Sciatic nerve (tissue), 2 donors: Measurements from ENCODE around the gene LRP10. TPM values are rescaled to one million over a fixed set of nuclear protein-coding genes. Genes with fewer than 3 reads are reported as not detected.
"Not testable (repeated sequence)": the region's sequence is repeated elsewhere in the genome, so short reads cannot be mapped to it uniquely, and the experiment has no call there.

ENCODE experiments used
- ATAC-seq: fragments of 200-7000 bp; cut with Tn5 transposase; one replicate; pipeline ENCODE4 v1.9.1; 2020; ENCODE audit warnings: mild to moderate bottlenecking, moderate library complexity
- DNase-seq: peaks from one replicate; pipeline ENCODE4 v3.0.0-alpha.2; 2020; ENCODE audit warnings: low spot score
- intact Hi-C: fragments of 100-400 bp; cut with DNase I; formaldehyde crosslinking; loops from one replicate; pipeline ENCODE4 v1.14.2; 2022
- total RNA-seq: library from RNA; stranded (reverse); fragmentation: NEBNext Ultra II Directional; extraction: Animal tissue kit (Norgen Biotek cat#: 25700); gene quantifications from one replicate; pipeline ENCODE4 v1.2.1, GENCODE V29; 2021
- donor health status: DM: no; HTN: no; CAD: no.
- donor health status: DM: no; HTN: no; CAD: no.

The LRP10 gene
- total RNA-seq, 1 donor from 2014 or later = 106 TPM

DNA sequence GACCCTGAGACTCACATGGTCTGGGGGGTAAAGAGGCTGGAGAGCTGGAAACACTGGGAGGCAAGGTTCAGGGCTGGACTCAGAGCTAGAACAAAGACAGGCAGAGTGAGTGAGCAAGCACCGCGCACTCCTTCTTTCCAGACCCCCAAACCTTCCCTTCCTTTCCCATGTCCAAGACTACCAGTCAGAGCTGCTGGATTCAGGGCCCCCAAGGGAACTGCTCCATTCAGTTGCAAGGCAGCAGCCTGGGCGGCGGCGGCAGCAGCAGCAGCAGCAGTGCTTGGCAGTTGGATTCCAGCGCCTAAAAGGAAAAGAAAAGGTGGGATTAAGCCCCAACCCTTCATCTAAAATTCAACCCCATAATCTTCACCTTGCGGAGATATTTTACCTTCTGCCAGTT is 30.3 kb downstream of the LRP10 start:
- no peak for ATAC-seq
- DNase-seq = no peak
- intact Hi-C loops = no loop called here

DNA sequence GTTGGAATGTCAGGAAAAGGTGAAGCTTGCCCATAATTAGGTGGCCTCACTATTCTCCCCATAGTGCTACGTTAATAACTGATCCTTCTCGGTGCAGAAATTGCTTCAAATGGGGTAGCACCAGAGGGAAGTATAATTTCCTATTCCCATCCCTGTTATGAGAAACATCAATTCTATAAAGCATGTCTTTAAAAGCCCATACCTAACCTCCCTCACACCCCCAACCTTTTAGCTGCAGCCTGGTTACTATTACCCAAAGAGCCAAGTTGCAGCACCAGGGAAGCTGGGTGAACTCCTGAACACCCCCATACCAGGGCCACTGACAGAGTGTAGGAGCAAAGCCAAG is 32.2 kb downstream of the LRP10 start:
- ATAC-seq (no peak), DNase-seq (no peak)
- intact Hi-C loops = no loop called here

DNA sequence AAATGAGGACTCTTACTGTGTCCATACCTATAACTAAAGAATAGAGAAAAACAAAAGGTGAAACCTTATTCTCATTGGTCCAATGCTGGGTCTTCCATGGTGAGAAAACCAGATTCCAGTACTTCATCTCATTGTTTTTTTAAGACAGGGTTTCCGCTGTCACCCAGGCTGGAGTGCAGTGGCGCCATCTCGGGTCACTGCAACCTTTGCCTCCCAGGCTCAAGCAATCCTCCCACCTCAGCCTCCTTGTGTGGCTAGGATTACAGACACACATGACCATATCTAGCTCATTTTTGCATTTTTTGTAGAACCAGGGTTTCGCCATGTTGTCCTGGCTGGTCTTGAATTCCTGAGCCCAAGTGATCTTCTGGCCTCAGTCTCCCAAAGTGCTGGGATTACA is 34.1 kb downstream of the LRP10 start:
- DNase-seq = no peak
- intact Hi-C loops = no loop called here
- no peak for ATAC-seq

DNA sequence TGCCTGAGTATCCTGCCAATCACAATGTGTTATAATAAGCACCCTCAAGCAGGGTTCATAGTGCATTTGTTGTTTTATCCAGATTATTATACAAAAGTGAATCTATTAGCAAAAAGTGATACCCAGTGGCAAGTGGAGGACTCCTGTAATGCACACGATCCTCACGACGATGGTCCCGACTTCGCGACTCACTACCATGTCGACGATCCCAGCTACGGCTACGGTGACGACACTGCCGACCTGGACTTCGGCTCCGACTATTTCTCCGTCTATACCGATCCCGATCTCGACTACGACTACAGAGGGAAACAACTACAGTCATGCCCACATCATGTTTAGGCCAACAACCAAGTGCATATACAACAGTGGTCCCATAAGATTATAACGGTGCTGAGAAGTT is 34.5 kb downstream of the LRP10 start:
- DNase-seq = no peak
- no peak for ATAC-seq
- intact Hi-C loops = no loop called here

DNA sequence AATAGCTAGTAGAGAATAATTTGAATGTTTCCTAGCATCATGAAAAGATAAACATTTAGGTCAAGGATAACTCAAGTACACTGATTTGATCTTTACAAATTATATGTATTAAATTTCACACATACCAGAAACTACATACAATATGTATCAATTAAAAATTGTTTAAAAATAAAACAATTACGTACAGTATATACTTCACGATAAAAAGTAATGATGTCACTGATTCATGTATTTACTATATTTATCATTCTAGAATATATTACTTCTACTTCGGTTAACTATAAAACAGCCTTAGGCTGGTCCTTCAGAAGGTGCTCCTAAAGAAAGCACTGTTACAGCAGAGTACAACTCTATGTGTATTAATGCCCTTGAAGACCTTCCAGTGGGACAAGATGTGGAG is 35.9 kb downstream of the LRP10 start:
- ATAC-seq (no peak), DNase-seq (no peak)
- intact Hi-C loops = no loop called here

DNA sequence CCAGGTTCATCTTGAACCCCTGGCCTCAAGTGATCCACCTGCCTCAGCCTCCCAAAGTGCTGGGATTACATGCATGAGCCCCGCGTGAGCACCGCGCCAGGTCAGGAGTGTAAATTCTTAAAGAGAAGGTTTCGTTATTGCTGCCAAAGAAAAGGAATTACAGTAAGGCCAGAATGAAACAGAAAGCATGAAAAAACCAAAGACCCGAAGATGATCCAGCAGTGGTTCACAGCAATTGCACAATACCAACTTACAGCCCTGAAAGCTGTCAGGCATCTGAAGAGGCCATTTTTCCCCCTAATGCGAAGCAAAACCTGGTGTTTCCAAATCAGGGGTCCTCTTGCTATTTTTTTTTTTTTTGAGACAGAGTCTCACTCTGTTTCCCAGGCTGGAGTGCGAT is 37.1 kb downstream of the LRP10 start:
- DNase-seq = no peak
- intact Hi-C loops = no loop called here
- no peak for ATAC-seq

DNA sequence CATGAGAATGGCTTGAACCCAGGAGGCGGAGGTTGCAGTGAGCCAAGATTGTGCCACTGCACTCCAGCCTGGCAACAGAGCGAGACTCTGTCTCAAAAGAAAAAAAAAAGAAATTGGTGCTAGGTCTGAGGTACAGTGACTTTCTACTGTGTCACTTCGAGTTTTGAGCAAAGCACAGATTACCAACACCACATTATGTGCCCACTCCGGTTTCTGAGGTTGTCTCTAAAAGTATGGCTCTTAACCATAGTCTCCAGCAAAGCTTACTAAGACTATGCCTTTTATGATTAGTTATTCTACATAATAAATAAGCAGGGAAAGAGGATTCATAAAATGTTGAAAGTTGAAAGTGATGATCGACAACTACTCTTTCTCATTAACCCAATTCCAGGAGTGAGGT is 39.4 kb downstream of the LRP10 start:
- intact Hi-C loops = no loop called here
- ATAC-seq (no peak), DNase-seq (no peak)

DNA sequence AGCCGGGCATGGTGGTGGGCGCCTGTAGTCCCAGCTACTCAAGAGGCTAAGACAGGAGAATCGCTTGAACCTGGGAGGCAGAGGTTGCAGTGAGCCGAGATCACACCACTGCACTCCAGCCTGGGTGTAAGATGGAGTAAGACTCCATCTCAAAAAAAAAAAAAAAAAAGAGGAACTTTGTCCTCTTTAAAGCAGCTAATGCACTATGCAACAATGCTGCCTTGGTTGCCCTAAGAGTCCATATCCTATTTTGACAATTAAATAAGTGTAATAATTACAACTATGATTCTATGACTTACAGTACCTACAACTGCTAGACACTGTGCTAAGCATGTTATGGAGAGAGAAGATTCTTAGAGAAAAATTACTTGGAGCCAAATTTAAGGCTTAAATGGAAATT is 43.3 kb downstream of the LRP10 start:
- intact Hi-C loops, DNase-seq, ATAC-seq: not testable (repeated sequence)

DNA sequence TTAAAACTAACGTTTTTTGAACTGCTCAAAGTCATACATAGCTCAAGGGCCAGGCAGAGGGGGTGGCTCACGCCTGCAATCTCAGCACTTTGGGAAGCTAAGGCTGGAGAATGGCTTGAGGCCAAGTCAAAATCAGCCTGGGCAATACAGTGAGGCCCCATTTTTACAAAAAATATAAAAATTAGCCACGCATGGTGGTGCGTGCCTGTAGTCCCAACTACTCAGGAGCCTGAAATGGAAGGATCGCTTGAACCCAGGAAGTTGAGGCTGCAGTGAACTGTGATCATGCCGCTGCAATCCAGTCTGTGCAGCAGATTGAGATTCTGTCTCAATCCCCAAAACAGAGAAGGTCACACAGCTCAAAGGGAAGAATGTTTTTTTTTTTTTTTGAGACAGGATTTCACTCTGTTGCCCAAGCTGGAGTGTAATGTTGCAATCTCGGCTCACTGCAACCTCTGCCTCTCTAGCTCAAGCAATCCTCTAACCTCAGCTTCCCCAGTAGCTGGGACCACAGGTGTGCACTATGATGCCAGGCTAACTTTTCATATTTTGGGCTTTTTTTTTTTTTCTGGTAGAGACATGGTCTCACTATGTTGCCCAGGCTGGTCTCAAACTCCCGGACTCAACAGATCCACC is 44.5 kb downstream of the LRP10 start:
- intact Hi-C loops = no loop called here
- ATAC-seq = no peak
- no peak for DNase-seq

DNA sequence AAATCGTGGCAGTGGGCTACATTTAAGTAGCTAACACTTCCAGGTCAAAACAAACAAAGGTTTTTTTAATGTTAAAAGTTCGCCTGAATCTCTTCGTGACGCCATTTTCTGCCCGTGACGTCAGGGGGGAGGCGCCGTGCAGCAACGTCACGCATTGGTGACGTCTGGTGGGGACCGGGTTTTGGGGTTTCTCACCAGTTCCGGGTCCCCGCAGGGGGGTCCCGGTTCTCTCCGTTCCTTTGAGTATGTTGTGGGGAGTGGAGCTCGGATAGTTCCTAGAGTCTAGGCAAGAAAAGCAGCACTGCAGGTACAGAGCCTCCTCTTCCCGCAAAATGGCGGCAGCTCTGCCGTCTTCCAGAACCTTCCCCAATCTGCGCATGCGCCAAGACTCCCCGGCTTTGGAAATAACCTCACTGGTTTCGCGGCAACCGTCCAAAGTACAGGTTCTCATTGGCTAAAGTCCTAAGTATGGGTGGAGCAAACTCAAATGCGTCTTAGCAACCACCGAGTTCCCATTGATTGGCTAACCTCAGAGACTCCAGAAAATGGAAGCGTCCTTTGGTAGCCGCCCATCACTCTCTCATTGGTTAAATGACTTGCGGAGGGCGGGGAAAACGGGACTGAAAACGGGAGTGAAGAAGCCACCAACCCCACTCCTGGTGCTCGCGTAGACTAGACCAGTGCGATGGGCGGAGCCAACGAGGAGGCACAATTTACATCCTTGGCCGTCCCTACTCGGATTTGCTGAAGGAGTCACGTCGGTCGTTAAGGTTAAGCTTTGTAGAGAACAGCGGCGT is 47.5 kb downstream of the LRP10 start, which contains the start of gene RBM23:
TSS of gene RBM23 (minus strand) at position 346 of the 797 bp plus-strand sequence.
- DNase-seq = peak; percentile 100
- ATAC-seq = peak; percentile 97
- intact Hi-C loops = no loop called here

DNA sequence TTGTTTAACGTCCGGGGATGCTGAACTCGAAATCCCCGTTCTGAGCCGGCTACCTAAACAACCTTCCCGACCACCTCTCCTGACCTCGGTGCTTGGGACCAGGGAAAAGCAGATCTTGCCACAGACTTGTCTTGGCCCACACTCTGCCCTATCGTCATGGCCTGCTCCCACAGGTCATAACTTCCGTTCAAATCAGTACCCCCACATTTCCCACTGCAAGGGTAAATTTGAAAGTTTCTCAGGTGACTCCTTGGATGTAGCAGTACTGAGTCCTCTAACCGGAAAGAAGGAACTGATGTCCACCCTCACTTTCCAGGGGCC is 48.0 kb downstream of the LRP10 start:
- DNase-seq (peak; percentile 65), ATAC-seq (no peak)
- intact Hi-C loops = no loop called here

DNA sequence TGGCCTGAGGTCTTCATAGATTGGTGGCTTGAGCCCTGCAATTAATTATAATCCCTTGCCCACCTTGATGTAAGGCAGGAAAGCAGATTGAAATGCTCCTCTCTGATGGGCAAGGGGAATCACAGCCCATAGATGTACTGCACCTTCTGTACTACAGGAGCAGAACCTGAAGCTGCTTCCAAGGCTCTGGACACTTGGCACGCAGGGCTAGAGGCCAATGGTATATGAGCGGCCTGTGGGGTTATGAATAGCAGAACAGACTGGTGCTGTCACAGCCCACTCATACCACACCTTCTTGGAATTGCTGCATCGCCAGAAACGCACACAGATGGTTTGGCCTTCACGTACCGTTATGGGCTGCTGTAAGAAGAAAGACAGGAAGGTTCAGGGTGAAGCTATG is 49.2 kb downstream of the LRP10 start:
- intact Hi-C loops = no loop called here
- no peak for ATAC-seq

DNA sequence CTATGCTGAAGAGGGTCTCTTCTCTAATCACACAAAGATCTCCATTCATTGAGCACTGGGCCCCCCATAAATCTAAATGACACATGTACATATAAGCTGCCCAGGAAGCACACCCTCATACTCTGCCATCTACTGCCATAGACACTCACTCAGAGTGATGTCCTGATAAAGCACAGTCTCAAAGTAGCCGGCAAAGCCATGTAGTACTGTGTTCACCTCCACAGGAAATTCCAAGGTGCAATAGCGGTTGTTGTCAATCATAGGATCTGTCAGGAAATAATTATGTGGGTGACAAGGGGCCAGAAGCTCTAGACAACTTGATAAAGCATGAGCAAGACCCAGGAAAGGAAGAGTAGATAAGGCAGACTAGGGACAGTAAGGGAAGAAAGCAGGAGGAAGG is 50.8 kb downstream of the LRP10 start:
- ATAC-seq = no peak
- intact Hi-C loops = no loop called here
- DNase-seq = no peak

More for the DNA sequence above, 49.2 kb downstream of the LRP10 start:
- no peak for DNase-seq

DNA sequence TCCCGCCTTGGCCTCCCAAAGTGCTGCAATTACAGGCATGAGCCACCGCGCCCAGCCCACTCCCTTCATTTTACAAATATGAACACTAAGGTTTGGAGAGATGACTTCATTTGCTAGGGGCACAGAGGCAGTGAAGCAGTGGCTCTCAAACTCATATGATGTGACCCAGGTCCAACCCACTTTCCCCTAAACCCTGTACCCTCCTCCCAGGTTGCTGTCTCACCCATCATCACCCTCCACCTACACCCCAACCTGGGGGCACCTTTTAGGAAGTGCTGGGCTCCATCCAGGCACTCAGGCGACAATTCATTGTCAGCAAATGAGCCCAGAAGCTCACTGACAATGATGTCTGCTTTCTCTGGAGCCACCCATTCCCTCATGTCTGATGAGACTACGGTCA is 52.2 kb downstream of the LRP10 start:
- ATAC-seq = no peak
- intact Hi-C loops = no loop called here
- DNase-seq = no peak

DNA sequence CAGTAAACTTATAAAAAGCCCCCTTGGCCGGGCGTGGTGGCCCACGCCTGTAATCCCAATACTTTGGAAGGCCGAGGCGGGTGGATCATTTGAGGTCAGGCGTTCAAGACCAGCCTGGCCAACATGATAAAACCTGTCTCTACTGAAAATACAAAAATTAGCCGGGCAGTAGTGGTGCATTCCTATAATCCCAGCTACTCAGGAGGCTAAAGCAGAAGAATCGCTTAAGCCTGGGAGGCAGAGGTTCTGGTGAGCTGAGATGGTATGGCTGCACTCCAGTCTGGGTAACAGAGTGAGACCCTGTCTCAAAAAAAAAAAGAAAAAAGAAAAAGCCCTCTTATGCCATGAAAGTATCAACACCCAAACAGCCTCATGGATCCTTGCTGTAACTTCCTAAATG is 54.0 kb downstream of the LRP10 start:
- intact Hi-C loops = no loop called here
- ATAC-seq (no peak), DNase-seq (no peak)

DNA sequence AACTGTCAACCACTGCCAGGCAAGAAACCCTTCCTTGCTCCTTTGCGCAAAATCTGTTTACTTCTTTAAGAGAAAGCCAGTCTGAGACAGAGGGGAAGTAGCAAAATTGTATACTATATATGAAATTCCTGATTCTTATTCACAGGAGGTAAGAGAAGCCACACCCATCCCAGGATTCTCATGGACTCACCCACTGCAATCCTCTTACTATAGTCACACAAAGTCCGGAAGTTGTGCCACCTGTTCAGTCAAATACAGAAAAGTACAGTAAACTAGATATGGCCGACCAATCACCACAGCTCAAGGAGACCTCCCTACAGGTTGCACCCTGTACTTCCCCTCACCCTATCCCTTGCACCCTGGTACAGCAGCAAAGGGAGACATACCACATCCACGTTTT is 54.8 kb downstream of the LRP10 start:
- intact Hi-C loops = no loop called here
- no peak for ATAC-seq
- DNase-seq = no peak

DNA sequence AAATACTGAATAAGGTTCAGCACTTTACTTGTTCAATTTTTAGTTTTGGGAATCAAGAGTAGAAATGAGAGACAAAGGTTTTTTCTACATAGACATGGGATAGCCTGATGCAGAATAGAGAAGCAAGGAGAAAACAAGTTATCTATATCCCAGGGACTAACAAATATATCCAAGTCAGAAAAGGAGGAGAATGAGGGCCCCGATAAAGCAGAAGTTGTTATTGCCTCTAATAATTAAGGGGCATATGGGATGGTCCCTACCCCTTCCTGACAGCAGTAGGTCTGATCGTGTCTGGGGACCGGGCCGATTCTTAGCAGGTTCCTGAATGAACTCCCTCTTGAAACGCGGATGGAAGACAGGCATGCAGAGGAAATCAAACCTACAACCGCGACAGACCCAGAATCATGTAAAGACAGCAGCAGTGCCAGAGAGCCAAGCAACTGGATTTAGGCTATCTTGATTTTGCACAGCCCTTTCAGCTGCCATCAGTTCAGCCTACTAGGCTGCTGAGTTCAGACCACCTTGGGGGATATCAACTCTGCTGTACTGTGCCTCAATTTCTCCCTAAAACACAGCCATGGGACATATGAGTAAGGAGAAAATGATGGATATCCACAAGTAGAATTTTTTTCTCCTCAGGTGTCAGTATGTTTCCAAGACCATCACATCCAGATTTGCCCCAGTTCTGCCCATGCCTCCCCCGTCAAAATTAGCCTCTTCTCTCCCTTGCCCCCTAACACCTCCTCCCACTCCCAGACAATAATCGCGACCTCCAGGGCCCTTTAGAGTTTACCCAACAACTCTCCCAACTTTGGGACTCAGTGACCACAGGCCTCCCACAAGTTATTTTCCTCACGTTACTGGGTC is 56.9 kb downstream of the LRP10 start:
- ATAC-seq = no peak
- no peak for DNase-seq
- intact Hi-C loops = no loop called here

DNA sequence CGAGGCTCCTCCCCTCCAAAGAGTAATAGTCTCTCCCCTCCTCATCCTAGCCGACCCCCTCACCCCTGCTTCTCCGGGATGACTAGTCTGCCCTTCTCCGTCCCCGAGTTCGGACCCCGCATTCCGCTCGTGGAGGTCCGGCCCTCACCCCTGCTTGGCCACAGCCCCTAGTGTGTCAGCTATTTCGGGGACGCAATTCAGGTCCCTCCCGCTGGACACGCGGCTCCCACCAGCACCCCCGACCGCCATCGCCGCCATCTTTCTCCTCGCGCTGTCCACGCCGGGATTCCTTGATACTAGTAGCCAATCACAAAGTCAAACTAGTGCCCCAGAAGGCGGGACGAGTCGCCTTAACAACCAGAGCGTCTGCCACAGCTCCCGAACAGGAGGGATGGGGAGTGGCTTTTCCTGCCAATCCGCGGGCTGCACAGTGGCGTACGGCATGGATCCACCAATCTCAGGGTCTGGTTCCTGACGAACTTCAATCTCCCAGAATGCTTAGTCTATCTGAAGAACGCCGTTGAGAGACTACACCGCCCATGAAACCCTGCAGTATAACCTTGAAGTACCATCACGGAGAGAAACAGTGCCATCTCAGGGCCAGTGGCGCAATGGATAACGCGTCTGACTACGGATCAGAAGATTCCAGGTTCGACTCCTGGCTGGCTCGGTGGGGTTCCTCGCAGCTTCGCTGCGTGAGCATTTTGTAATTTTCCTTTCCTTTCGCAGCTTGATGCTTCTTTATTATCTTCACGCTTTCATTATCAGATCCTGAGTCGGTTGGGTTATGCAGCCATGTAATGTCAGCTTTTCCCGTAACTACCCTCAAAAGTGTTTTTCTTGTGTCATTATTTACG is 57.8 kb downstream of the LRP10 start, which contains the start of gene PRMT5:
TSS of gene PRMT5 (minus strand) at position 273 of the 857 bp plus-strand sequence. CDS start at position 258, 15 bp downstream.
- ATAC-seq (peak; percentile 98), DNase-seq (peak; percentile 99)
- intact Hi-C loops = no loop called here

DNA sequence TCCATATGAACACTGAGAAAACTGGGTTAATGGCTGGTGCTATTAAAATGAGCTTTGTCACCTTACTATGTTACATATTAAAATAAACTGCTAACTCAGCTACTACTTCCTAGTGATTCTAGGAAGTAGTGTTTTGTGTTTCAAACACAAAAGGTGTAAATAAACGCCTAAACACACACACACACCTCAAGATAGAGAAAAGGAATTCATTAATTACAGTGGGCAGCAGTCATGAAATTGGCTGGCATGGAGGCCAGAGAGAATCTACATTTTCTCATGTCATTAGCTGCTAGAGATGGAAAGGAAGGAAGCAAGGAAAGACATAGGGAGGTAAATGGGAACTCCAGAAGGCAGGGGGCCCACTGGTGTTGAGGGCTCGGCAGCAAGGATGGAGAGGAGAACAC is 58.4 kb downstream of the LRP10 start:
- DNase-seq (no peak), ATAC-seq (no peak)
- intact Hi-C loops = loop anchor here (2.0 kb wide), 1 partner anchor 53 kb away; the partner anchor contains the start of gene AJUBA
